HG02571 (cell line): Measurements from ENCODE around the gene CRADD.

Experiments used
- ATAC-seq: cut with Tn5 transposase; IDR thresholded peaks from one replicate; pipeline ENCODE4 v1.9.1; 2021; ENCODE audit warnings: mild to moderate bottlenecking, moderate library complexity; ENCODE audit not compliant: unreplicated experiment

The CRADD gene

GRCh38 chr12:93804392-93805179 lies 127.4 kb downstream of the CRADD start:
- no peak for ATAC-seq

DNA sequence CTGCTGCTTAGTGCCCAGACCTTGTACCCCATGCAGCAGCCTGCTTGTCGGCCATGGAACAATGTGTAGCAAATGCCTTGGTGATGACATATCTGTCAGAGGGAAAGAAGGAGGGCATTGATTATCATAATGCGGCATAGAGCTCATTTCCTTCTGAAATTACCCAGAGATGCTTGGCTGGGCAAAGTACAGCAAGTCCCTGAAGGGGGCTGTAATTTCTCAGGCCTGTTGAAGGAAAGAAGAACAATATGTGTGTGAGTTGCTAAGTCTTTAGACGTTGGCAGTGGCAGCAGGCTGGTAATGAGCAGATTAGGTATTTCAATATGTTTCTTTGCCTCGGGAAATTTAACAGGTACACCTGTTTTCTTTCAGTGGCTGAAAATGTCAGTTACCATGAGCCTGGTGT lies 128.6 kb downstream of the CRADD start:
- no peak for ATAC-seq

DNA sequence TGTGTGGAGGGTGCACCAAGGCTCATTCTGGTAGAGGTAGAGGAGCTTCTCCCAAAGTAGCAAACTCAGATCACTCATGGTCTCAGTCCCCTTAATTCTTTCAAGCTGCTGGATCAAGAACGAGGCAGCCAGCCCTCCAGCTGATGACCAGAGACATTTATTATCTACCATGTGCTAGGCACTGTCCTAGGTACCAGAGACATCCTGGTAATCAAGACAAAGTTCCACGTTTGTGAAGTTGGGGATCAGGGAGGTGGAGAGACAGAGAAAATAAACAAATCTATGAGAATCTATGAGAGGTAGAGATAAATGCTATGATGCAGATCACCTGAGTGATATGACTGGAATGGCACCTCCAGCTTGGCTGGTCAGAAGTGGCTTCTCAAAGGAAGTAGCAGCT lies 130.2 kb downstream of the CRADD start:
- ATAC-seq: no peak

DNA sequence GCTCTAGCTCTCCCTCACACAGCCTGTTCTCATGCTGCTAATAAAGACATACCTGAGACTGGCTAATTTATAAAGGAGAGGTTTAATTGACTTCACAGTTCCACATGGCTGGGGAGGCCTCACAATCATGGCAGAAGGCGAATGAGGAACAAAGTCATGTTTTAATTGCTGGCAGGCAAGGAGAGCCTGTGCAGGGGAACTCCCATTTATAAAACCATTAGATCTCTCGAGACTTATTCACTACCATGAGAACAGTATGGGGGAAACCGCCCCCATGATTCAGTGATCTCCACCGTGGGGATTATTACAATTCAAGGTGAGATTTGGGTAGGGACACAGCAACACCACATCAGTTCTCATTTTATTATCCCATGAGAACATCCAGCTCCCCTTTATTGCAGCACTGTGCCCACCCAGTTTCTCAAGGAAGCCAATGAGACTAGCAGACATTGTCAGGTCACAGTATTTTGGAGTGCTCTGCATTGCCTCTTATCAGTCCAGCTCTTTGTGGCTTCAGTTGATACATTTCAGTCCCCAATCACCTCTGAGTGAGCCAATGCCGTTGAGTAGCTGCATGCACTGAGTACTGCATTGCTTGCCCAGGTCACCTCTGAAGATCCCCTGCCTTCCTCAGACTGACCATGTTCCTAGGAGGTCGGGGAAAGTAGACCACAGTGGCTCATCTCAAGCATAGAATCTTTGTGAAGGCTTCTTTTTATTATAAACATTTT lies 131.2 kb downstream of the CRADD start:
- ATAC-seq: no peak

GRCh38 chr12:93812626-93813025 lies 135.5 kb downstream of the CRADD start:
- no peak for ATAC-seq

DNA sequence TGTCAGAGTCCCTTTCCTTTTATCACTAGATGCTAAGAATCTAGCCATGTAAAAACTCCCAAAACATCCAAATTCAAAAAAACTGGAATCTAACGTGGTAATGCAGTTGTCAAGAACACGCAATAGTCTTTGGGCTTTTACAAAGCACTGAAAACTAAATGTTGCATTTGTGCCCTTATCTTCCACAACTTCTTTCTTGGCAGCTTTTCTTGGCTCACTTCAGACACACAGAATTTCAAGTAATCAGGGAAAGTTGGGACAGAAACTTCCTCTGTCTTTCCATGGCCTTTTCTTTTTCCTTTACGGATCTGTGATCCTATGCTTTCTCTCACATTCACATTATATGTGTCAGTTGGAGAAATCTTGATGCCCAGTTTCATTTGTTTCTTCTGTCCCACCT lies 136.0 kb downstream of the CRADD start:
- no peak for ATAC-seq

GRCh38 chr12:93813972-93814821 lies 137.0 kb downstream of the CRADD start:
- ATAC-seq: no peak

- no peak for ATAC-seq
Measured at GRCh38 chr12:93818488-93819049, 141.4 kb downstream of the CRADD start.

GRCh38 chr12:93819050-93819491 lies 141.9 kb downstream of the CRADD start:
- no peak for ATAC-seq

DNA sequence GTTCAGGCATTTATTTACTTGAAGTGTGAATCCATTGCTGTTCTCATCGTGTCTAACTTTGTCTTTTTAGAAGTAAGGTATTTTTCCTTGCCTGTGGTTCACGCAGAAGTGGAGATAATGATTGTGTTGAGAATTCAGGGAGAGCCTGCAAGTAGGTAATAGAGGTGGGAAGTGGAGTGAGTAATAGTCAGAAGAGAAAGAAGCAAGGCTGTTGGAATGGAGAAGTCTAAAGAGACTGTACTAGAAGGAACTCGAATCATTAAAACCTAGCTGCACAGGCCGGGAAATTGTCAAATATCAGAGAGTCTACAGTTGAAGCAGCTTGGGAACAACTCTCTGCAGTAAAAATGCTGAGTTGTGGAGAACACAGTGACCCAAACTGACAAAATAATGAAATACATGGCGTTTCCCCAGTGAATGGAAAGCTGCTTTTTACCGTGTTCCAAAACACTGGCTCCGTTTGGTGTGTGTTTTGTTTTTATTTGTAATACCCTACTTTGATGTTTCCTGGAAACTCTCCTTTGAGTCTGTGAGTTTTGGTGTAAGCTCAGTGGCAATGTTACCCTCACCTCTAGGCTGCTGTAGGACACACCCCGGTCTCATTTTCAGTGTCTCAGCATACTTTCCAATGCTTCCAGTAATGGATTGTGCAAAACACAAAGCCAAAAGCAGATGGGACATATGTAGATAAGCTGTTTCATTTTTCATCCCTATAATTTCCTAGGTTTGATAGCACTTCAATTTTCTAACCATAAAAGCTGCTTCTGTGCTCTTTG lies 146.6 kb downstream of the CRADD start:
- ATAC-seq: no peak

DNA sequence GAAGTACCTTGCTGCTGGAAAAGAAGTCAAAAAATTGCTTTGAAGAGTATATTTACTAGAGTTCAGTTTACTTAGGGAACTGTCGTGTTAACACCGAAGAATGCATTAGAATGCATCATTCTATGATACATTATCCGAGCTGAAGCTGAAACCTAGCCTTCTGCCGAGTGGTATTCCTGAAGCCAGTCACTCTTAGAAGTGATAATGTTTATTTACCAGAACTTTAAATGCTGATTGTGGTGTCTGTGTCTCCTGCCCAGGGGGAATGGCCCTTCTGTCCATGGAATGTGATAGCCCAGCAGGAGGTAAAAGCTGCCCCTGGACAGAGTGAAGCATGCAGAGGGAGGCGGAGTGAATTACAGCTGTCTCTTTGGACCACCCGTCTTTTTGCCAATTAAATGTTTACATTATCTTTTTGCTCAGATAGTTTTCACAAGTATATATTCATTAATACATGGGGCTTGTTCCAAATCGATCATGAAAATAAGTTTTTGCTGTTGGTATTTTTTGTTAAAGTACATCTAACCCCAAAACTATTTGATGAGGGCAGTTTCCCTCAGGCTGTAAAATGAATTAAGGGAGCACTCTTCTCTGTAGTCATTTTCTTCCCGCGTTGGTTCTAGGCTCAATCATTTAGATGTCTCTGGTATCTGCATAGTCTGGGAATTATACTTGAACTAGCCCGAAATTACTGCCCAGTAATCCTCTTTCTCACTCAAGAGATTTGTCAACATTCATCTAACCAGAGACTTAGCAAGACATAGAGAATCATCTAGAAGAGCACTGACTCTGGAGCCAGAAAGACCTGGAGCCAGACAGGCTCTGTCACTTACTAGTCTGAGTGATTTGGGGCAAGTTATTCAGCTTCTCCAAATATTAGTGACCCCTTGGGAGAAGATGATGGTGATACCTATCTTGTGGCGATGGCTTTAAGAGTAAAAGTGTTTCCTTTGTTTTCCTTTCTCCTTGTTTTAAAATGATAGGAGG lies 147.6 kb downstream of the CRADD start:
- no peak for ATAC-seq

- no peak for ATAC-seq
Measured at GRCh38 chr12:93825501-93825888, 148.3 kb downstream of the CRADD start.

DNA sequence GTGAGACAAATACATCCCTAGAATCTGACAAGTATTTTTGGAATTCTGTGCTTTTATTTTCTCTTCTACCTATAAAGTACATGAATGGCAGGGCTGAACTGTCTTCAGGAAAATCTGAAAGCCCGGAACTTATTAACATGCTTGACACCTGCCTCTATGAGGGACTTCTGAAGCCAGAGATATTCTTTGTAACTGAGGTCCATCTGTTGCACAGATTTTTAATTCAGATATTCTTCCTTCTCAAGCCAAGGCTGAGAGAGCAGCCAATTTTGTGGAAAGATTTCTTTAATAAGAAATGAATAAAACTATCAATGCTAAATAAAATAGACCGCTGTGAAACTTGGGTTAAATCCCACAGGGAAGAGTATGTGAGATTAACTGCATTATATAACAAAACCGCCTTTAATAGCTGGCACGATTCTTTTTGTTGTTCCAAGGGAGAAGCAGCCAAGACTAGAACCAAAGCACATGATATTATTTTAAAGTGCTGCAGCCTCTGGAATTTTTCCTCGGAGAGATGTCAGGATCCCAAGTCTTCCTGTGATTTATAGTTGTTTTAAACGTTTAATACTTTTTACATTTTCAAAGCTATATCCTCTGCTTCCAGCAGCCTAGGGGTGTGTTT lies 148.9 kb downstream of the CRADD start:
- ATAC-seq: no peak

DNA sequence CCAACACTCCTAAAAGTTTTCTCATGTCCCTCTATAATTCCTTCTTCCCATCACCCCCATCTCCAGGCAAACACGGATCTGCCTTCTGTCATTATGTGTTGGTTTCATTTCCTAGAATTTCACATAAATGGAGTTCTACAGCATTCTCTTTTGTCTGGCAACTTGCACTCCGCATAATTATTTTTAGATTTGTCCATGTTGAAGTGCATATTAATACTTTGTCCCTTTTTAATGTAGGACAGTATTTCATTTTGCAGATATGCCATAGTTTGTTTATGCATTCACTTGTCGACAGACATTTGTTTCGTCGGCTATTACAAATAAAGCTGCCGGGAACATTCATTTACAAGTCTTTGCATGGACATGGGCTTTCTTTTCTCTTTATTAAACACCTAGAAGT lies 150.0 kb downstream of the CRADD start:
- ATAC-seq: no peak

- no peak for ATAC-seq
Measured at GRCh38 chr12:93827669-93828068, 150.5 kb downstream of the CRADD start.

DNA sequence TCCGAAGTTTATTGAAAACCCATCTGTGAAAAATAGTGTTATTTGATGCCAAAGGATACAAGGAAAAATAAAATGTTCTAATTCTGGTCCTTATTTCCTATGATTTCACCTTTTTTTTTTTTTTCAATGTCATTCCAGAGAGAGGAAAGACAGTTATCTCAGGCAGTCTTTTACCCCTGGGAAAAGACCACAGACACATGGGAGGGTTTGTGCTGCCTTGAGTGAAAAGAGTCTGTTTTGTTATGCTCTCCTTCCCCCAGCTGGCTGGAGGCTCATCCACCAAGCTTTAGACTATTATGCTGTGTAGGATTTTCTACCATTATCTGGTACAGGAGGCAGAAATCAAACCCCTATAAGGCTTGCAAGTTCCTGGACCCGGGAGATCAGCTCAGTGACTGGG lies 151.8 kb downstream of the CRADD start:
- ATAC-seq: no peak

DNA sequence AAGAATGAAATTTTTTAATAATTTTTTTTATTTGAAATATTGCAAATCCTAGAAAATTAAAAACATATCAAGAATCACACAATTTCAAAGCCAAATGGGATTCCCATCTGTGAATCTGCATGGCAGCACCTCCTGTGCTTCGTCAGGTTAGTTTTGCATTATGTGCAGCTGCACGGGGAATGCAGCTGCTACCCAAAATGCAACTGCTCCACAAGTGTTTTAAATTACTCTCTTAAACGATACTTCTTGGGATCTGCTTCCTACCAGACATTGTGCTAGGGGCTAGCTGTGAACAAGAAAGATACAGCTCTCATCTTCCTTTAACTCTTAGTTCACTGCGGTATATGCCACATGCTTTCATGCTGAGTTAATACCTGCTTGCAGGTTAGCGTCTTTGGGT lies 154.2 kb downstream of the CRADD start:
- ATAC-seq: no peak

DNA sequence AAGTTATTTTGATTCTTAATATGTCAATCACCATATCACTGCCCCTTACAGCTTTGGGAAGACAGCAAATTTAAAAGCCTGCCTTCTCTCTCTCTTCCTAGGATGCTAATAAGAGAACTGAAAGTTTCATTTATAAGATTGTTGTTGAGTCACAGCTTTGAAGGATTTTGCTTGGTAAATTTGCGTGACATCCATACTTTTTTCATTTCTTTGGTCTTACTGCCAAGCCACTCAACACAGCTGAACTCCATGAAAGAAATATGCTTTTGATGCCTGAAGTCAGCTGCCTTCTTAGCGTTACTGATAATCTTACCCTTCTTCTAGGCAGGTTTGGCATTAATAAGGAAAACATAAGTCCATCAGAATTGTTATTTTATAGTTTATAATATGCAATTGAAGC lies 155.0 kb downstream of the CRADD start:
- no peak for ATAC-seq

- no peak for ATAC-seq
Measured at GRCh38 chr12:93833946-93834345, 156.8 kb downstream of the CRADD start.
